K562 (cell line): ENCODE results near the gene CEP76. TPM values are rescaled to one million over a fixed set of nuclear protein-coding genes. Genes with fewer than 3 reads are reported as not detected.

Experiments used
- CBX2 ChIP-seq: fragments of 200-600 bp; sonication (generic); IDR thresholded peaks from one replicate; pipeline ENCODE4 v1.6.1; 2012; ENCODE audit warnings: mild to moderate bottlenecking, low read length, inconsistent platforms; ENCODE audit not compliant: insufficient read depth, poor library complexity, severe bottlenecking
- CTBP1 ChIP-seq: fragments of 450-650 bp; IDR thresholded peaks from 2 replicates; pipeline ENCODE4 v1.6.1; 2016; ENCODE audit warnings: borderline replicate concordance
- EP300 ChIP-seq: IDR thresholded peaks from 2 replicates; pipeline ENCODE4 v1.6.1; 2012; ENCODE audit warnings: low read length, improper control_type of control experiment
- FOSL1 ChIP-seq: fragments of 200-800 bp; sonication (Bioruptor generic); conservative IDR thresholded peaks from 2 replicates; pipeline ENCODE4 v1.6.1; 2016; ENCODE audit warnings: missing genetic modification characterization, missing compliant biosample characterization
- JUND ChIP-seq, 2 experiments: IDR thresholded peaks; 2 replicates in 1 of 2; 3 replicates in 1 of 2; pipeline ENCODE4 v1.6.1; 2011; ENCODE audit warnings: borderline replicate concordance in 2 of 2, low read depth in 2 of 2, low read length in 2 of 2, improper control_type of control experiment in 1 of 2, missing biosample characterization in 1 of 2, missing genetic modification characterization in 1 of 2, missing genetic modification reagents in 1 of 2
- KAT7 ChIP-seq: sonication (generic); formaldehyde crosslinking; IDR thresholded peaks from 2 replicates; pipeline ENCODE4 v1.8.0; 2022; ENCODE audit warnings: missing genetic modification reagents, mild to moderate bottlenecking, borderline replicate concordance
- KLF16 ChIP-seq: IDR thresholded peaks from 2 replicates; pipeline ENCODE4 v1.6.1; 2016; ENCODE audit warnings: antibody characterized with exemption
- MEIS2 ChIP-seq: fragments of 450-650 bp; IDR thresholded peaks from 2 replicates; pipeline ENCODE4 v1.6.1; 2014; ENCODE audit warnings: mild to moderate bottlenecking; ENCODE audit not compliant: partially characterized antibody
- MYC ChIP-seq, 2 experiments: fragments of 250-450 bp in 1 of 2; sonication (Bioruptor Pico) in 1 of 2; IDR thresholded peaks; 2 replicates each; pipeline versions ENCODE4 v1.5.1 to v1.6.1; 2012 to 2021; ENCODE audit warnings: low read depth in 2 of 2, borderline replicate concordance in 1 of 2, improper control_type of control experiment in 1 of 2, low read length in 1 of 2, mild to moderate bottlenecking in 1 of 2, moderate library complexity in 1 of 2
- STAT5B ChIP-seq: fragments of 250-450 bp; sonication (Bioruptor Pico); IDR thresholded peaks from 2 replicates; pipeline ENCODE4 v1.8.0; 2021; ENCODE audit warnings: mild to moderate bottlenecking, inconsistent platforms
- ZKSCAN1 ChIP-seq: fragments of 150-350 bp; IDR thresholded peaks from 2 replicates; pipeline ENCODE4 v1.6.1; 2016; ENCODE audit warnings: low read depth, low read length
- ZNF695 ChIP-seq: fragments of 450-650 bp; formaldehyde crosslinking; IDR thresholded peaks from 2 replicates; pipeline ENCODE4 v1.4.0; 2020; ENCODE audit warnings: mild to moderate bottlenecking, moderate library complexity
- ZNF778 ChIP-seq: fragments of 450-650 bp; formaldehyde crosslinking; IDR thresholded peaks from 2 replicates; pipeline ENCODE4 v1.4.0; 2020; ENCODE audit warnings: mild to moderate bottlenecking, moderate library complexity
- polyA plus RNA-seq, 8 experiments: library from polyadenylated mRNA; depleted of rRNA in 4 of 8; stranded (reverse) in 5 of 8; unstranded in 3 of 8; fragments of >200 nt; fragmentation: Nextera tagmentation in 2 of 8; fragmentation: Illumina TruSeq in 1 of 8; extraction: Ambion mirVana in 2 of 8; extraction: Trizol in 1 of 8; gene quantifications; 2 replicates each; pipeline versions ENCODE4 v1.2.1 to v1.2.3, GENCODE V29; 2011 to 2014; ENCODE audit warnings: inconsistent platforms in 1 of 8, missing spikeins in 1 of 8
- total RNA-seq, 7 experiments: library from RNA; depleted of rRNA in 6 of 7; stranded (reverse); fragments of >200 nt in 6 of 7; fragmentation: Illumina TruSeq in 2 of 7; extraction: Trizol in 2 of 7; gene quantifications; 2 replicates each; pipeline versions ENCODE4 v1.2.1 to v1.2.3, GENCODE V29; 2011 to 2021; ENCODE audit warnings: low replicate concordance in 1 of 7
- TF ChIP-seq, protein P1 (sequence below): fragments of 150-350 bp; IDR thresholded peaks from 2 replicates; pipeline ENCODE4 v1.6.1; 2014; ENCODE audit warnings: low read depth, mild to moderate bottlenecking, low read length, borderline replicate concordance
- TF ChIP-seq, protein P2 (sequence below): sonication (generic); formaldehyde crosslinking; IDR thresholded peaks from 2 replicates; pipeline ENCODE4 v1.8.0; 2022; ENCODE audit warnings: mild to moderate bottlenecking, low read depth, missing genetic modification reagents
- TF ChIP-seq, protein P3 (sequence below): sonication (generic); formaldehyde crosslinking; IDR thresholded peaks from 2 replicates; pipeline ENCODE4 v1.8.1; 2023; ENCODE audit warnings: missing genetic modification reagents, mild to moderate bottlenecking, borderline replicate concordance
- TF ChIP-seq, protein P4 (sequence below): fragments of 450-650 bp; formaldehyde crosslinking; IDR thresholded peaks from 2 replicates; pipeline ENCODE4 v1.4.0; 2020; ENCODE audit warnings: mild to moderate bottlenecking, moderate library complexity

CEP76 gene
- total and polyA plus RNA-seq, 9 of the 15 experiments (the other 6 are each of a cell fraction or from before 2014, with no cell fraction given) = 5.3 to 27.3 (median 19.3) TPM

DNA sequence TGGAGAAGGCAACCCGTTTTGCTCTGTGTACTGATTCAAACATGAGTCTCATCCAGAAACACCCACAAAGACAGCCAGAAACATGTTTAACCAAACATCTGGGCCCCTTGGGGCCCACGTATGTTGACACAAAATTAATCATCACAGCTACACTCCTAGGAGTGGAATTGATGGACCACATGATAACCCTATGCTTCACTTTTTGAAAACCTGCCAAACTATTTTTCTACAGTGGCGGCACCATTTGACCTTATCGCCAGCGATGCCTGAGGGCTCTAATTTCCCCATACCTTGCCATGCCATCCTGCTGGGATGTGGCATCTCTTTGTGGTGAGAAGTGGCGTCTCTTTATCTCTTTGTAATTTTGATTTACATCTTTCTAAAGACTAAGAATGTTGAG, 38.8 kb upstream of the CEP76 start (continued):
- TF ChIP-seq, protein P1, sequence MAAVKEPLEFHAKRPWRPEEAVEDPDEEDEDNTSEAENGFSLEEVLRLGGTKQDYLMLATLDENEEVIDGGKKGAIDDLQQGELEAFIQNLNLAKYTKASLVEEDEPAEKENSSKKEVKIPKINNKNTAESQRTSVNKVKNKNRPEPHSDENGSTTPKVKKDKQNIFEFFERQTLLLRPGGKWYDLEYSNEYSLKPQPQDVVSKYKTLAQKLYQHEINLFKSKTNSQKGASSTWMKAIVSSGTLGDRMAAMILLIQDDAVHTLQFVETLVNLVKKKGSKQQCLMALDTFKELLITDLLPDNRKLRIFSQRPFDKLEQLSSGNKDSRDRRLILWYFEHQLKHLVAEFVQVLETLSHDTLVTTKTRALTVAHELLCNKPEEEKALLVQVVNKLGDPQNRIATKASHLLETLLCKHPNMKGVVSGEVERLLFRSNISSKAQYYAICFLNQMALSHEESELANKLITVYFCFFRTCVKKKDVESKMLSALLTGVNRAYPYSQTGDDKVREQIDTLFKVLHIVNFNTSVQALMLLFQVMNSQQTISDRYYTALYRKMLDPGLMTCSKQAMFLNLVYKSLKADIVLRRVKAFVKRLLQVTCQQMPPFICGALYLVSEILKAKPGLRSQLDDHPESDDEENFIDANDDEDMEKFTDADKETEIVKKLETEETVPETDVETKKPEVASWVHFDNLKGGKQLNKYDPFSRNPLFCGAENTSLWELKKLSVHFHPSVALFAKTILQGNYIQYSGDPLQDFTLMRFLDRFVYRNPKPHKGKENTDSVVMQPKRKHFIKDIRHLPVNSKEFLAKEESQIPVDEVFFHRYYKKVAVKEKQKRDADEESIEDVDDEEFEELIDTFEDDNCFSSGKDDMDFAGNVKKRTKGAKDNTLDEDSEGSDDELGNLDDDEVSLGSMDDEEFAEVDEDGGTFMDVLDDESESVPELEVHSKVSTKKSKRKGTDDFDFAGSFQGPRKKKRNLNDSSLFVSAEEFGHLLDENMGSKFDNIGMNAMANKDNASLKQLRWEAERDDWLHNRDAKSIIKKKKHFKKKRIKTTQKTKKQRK = no peak
- TF ChIP-seq MEIS2 = peak; percentile 93
- no peak for TF ChIP-seq ZNF695
- no peak for TF ChIP-seq KAT7
- peak; percentile 49; the same call in 1 of the 2 replicates for TF ChIP-seq JUND (IDR thresholded peaks at IDR 0.05; ENCODE audit: borderline replicate concordance, low read depth, low read length)
- no peak; the same call in 2 of the 3 replicates for TF ChIP-seq JUND (tag; IDR thresholded peaks at IDR 0.05; ENCODE audit: borderline replicate concordance, low read depth, low read length)
- peak; percentile 56 for TF ChIP-seq EP300
- no peak for TF ChIP-seq KLF16
- TF ChIP-seq ZKSCAN1 = no peak
- peak; percentile 83 for TF ChIP-seq FOSL1 (tag)
- peak; percentile 67; the same call in 1 of the 2 replicates for TF ChIP-seq CTBP1
- TF ChIP-seq STAT5B (CRISPR knock-in tag) = no peak
- TF ChIP-seq, protein P2, sequence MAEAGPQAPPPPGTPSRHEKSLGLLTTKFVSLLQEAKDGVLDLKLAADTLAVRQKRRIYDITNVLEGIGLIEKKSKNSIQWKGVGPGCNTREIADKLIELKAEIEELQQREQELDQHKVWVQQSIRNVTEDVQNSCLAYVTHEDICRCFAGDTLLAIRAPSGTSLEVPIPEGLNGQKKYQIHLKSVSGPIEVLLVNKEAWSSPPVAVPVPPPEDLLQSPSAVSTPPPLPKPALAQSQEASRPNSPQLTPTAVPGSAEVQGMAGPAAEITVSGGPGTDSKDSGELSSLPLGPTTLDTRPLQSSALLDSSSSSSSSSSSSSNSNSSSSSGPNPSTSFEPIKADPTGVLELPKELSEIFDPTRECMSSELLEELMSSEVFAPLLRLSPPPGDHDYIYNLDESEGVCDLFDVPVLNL (CRISPR knock-in tag) = no peak
- TF ChIP-seq, protein P3, sequence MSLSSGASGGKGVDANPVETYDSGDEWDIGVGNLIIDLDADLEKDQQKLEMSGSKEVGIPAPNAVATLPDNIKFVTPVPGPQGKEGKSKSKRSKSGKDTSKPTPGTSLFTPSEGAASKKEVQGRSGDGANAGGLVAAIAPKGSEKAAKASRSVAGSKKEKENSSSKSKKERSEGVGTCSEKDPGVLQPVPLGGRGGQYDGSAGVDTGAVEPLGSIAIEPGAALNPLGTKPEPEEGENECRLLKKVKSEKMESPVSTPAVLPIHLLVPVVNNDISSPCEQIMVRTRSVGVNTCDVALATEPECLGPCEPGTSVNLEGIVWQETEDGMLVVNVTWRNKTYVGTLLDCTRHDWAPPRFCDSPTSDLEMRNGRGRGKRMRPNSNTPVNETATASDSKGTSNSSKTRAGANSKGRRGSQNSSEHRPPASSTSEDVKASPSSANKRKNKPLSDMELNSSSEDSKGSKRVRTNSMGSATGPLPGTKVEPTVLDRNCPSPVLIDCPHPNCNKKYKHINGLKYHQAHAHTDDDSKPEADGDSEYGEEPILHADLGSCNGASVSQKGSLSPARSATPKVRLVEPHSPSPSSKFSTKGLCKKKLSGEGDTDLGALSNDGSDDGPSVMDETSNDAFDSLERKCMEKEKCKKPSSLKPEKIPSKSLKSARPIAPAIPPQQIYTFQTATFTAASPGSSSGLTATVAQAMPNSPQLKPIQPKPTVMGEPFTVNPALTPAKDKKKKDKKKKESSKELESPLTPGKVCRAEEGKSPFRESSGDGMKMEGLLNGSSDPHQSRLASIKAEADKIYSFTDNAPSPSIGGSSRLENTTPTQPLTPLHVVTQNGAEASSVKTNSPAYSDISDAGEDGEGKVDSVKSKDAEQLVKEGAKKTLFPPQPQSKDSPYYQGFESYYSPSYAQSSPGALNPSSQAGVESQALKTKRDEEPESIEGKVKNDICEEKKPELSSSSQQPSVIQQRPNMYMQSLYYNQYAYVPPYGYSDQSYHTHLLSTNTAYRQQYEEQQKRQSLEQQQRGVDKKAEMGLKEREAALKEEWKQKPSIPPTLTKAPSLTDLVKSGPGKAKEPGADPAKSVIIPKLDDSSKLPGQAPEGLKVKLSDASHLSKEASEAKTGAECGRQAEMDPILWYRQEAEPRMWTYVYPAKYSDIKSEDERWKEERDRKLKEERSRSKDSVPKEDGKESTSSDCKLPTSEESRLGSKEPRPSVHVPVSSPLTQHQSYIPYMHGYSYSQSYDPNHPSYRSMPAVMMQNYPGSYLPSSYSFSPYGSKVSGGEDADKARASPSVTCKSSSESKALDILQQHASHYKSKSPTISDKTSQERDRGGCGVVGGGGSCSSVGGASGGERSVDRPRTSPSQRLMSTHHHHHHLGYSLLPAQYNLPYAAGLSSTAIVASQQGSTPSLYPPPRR (CRISPR knock-in tag) = no peak
- TF ChIP-seq CBX2 = no peak
- 0 out of 2 replicates have a peak, but pooled peaks have one; percentile 22 for TF ChIP-seq MYC (IDR thresholded peaks at IDR 0.05; ENCODE audit: low read depth, low read length)
- no peak for TF ChIP-seq MYC (CRISPR knock-in tag; IDR thresholded peaks at IDR 0.05; ENCODE audit: borderline replicate concordance, low read depth)
- TF ChIP-seq, protein P4, sequence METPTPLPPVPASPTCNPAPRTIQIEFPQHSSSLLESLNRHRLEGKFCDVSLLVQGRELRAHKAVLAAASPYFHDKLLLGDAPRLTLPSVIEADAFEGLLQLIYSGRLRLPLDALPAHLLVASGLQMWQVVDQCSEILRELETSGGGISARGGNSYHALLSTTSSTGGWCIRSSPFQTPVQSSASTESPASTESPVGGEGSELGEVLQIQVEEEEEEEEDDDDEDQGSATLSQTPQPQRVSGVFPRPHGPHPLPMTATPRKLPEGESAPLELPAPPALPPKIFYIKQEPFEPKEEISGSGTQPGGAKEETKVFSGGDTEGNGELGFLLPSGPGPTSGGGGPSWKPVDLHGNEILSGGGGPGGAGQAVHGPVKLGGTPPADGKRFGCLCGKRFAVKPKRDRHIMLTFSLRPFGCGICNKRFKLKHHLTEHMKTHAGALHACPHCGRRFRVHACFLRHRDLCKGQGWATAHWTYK (CRISPR knock-in tag) = no peak
- no peak for TF ChIP-seq ZNF778 (CRISPR knock-in tag)
